Thymus (tissue), 14 donors: ENCODE data around the gene TLL2. TPM values are rescaled to one million over a fixed set of nuclear protein-coding genes. Genes with fewer than 3 reads are reported as not detected.
A peak's percentile ranks its signal among the peaks of the same experiment; 100 is the strongest.
"Not testable (repeated sequence)": the region's sequence is repeated elsewhere in the genome, so short reads cannot be mapped to it uniquely, and the experiment has no call there.

Experiments used
- DNase-seq, 9 donors: peaks; one replicate each; pipeline ENCODE4 v3.0.0-alpha.2; 2013; ENCODE audit warnings: low spot score in 9 of 9, low read depth in 6 of 9, missing footprints in 1 of 9
- H3K27ac ChIP-seq, 2 donors: one replicate each; pipeline ENCODE4 v1.5.1; 2013; ENCODE audit warnings: control low read depth in 1 of 2, low read depth in 1 of 2, low read length in 1 of 2, mild to moderate bottlenecking in 1 of 2, moderate library complexity in 1 of 2
- H3K27me3 ChIP-seq, 2 donors: one replicate each; pipeline ENCODE4 v1.5.1; 2013; ENCODE audit warnings: low read length in 1 of 2; ENCODE audit not compliant: control insufficient read depth in 2 of 2, insufficient read depth in 1 of 2
- H3K36me3 ChIP-seq, 2 donors: one replicate each; pipeline ENCODE4 v1.5.1; 2013; ENCODE audit warnings: low read length in 1 of 2, mild to moderate bottlenecking in 1 of 2, moderate library complexity in 1 of 2; ENCODE audit not compliant: control insufficient read depth in 2 of 2, insufficient read depth in 2 of 2
- H3K4me1 ChIP-seq, 2 donors: one replicate each; pipeline ENCODE4 v1.5.1; 2013; ENCODE audit warnings: low read length in 2 of 2; ENCODE audit not compliant: control insufficient read depth in 2 of 2, insufficient read depth in 2 of 2
- H3K4me3 ChIP-seq, 2 donors: one replicate each; pipeline ENCODE4 v1.5.1; 2013; ENCODE audit warnings: low read length in 2 of 2, control low read depth in 1 of 2, mild to moderate bottlenecking in 1 of 2
- H3K9me3 ChIP-seq, 2 donors: one replicate each; pipeline ENCODE4 v1.5.1; 2013; ENCODE audit warnings: low read length in 1 of 2, mild to moderate bottlenecking in 1 of 2; ENCODE audit not compliant: control insufficient read depth in 2 of 2, insufficient read depth in 1 of 2
- WGBS: extraction: QIAGEN DNeasy Blood & Tissue Kit; methylation state at CpG from one replicate; pipeline ENCODE4 v1.1.7; 2013; 5-methylcytosine and 5-hydroxymethylcytosine counted together
- long read RNA-seq, 10 donors: transcript quantifications; one replicate each; lab custom pipeline, GENCODE V29; 2026
- polyA plus RNA-seq: library from polyadenylated mRNA; stranded (reverse); fragments of 200-250 nt; gene quantifications from one replicate; pipeline ENCODE4 v1.2.3, GENCODE V29; 2013
- total RNA-seq: library from RNA; stranded (reverse); fragments of 120-200 nt; gene quantifications from one replicate; pipeline ENCODE4 v1.2.4, GENCODE V29; 2013
- donor health status: healthy.

The TLL2 gene
- total RNA-seq (0.05 TPM), polyA plus RNA-seq (0.23 TPM)
- long read RNA-seq, donor 1, result 0 reads
- long read RNA-seq, donor 2, result 0 reads
- long read RNA-seq, donor 3, result 0 reads
- long read RNA-seq, donor 4, result 0 reads
- long read RNA-seq, donor 5, result 0 reads
- long read RNA-seq, donor 6, result 0 reads
- long read RNA-seq, donor 7, result 0 reads
- long read RNA-seq, donor 8, result 0 reads
- long read RNA-seq, donor 9, result 0 reads
- long read RNA-seq, donor 10, result 0 reads

DNA sequence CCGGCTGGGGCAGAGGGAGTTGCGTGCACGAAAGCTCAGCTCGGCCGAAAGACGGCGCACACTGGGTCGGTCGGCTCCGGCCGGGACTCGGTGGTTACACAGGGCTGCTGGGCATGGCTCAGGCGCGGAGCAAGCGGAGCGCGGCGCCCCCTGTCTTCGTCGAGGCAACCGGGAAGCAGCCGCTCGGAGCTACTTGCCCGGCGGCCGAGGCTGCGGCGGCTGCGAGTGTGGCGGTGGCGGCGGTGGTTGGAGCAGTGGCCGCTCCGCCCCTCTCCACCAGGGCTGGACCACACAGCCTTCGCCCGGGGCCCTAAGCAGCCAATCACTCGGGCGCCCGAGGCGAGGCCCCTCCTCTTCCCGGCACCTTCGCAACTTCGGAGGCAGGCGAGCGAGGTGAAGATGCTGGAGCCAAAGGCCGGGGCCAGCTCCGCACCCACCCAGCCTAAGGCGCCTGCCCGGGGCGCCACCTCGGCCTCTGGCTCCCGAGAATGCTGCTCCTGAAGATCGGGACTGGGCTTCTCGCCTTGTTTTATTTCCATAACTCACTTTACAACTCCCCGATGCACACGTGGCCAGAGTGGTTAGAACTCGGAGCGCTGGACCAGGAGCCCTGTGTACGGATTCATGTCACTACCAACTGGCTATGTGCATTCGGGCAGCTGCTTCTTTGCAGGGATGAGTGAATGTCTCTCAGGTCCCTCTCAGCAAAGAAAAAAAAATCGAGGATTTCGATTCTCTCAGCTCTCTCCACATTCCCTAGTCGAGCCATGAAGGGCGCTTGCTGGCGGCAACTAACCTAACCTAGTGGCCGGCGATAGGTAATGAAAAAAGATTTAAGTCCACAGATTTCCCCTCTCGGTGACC is at the start of gene TLL2:
TLL2 (minus strand) TSS at position 229 of the 864 bp plus-strand sequence. CDS start 241 bp downstream, outside the sequence.
- H3K4me3 ChIP-seq, result peak within 1 kb of the TSS; percentile 38 to 51
- H3K9me3 ChIP-seq, result peaks cover 0 to 19% of the 10 kb centered on the region in 2 donors
- peaks cover 12 to 22% of the 10 kb centered on the region in 2 donors for H3K4me1 ChIP-seq
- no peaks in the 10 kb centered on the region for H3K36me3 ChIP-seq
- DNase-seq, result peak in 5 of 9 donors; percentile 21 to 58 (median 38)
- H3K27ac ChIP-seq, result no peak within 1 kb of the TSS
- H3K27me3 ChIP-seq, result peaks cover 43 to 70% of the 10 kb centered on the region in 2 donors
- WGBS, result 3% methylated on average over 68 of the region's 68 CpGs

DNA sequence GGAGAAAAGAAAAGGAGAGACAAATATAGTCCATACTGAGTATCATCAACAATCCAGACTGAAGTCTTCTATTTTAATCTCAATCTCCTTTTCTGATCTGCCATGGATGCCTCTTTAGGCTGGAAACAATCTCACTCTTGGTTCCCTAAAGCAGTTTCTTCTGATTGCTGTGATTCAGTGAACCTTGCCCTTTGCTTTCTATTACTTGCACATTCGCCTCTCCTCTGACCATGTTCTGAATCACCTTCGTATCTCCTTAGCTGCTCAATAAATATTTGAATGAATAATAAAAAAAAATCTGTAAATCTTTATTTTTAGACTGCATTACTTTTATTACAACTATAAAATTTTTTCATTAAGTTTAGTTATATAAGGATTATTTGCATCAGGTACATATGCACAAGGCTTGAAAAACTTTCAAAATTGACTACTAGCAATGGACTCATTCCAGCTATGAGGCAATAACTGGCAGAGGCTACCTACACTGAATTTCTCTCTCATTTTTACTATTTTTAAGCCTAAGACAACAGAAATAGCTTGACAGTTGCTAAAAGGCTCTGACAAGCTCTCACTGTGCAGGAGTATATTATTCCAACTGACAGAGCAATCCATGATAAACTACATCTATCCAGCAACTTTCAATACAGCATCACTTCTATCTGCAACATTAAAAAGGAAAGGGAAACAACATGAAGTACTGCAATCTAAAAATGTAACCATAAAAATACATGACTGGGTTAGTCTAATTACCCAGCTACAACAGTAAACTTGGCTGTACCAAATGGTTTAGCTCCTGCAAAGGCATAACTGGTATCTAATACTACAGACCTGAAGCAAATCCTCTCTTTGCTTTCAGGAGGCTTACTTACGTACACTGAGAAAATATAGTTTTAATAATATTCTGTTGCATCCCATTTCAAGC is 47.5 kb upstream of the TLL2 start:
- WGBS, result 97% methylated on average over 3 of the region's 3 CpGs
- Histone ChIP-seq H3K27ac (no peak overlapping the region), H3K9me3 (no peaks in the 10 kb centered on the region), H3K4me1 (no peaks in the 10 kb centered on the region), H3K36me3 (peaks cover 29 to 67% of the 10 kb centered on the region in 2 donors), H3K27me3 (no peaks in the 10 kb centered on the region), H3K4me3 (no peak overlapping the region)
- DNase-seq, result no peak

DNA sequence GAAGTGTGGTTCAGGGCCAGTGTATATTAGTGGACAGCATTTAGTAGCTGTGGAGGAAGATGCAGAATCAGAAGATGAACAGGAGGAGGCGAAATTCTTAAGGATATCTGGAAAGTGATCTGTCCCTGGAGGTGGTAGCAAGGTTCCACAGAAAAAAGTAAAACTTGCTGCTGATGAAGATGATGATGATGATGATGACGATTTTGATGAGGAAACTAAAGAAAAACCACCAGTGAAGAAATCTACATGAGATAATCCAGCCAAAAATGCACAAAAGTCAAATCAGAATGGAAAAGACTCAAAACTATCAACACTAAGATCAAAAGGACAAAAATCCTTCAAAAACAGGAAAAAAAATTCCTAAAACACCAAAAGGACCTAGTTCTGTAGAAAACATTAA is 46.8 kb upstream of the TLL2 start:
- no peak for DNase-seq
- Histone ChIP-seq H3K36me3 (peaks cover 29 to 67% of the 10 kb centered on the region in 2 donors), H3K4me3 (no peak overlapping the region), H3K27me3 (no peaks in the 10 kb centered on the region), H3K4me1 (no peaks in the 10 kb centered on the region), H3K9me3 (no peaks in the 10 kb centered on the region), H3K27ac (no peak overlapping the region)
- 97% methylated on average over 2 of the region's 2 CpGs for WGBS

DNA sequence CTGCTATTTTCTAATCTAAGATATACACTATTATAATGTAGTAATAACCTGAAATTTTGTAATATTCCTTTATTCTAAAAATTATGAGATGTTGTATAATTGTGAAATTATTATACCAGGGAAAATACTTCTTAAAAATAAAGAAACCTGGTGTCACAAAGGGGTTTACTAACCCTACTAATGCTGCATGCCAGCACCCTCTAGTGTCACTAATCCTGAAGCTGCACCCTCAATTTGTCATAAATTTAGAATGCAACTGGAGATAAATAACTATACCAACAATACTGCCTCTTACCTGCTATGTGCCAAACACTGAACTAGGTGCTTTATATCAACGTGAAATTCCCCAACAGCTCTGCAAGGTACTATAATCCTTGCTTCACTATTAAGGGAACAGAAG is 42.3 kb upstream of the TLL2 start:
- Histone ChIP-seq H3K27ac (no peak overlapping the region), H3K9me3 (no peaks in the 10 kb centered on the region), H3K27me3 (no peaks in the 10 kb centered on the region), H3K4me3 (no peak overlapping the region), H3K4me1 (no peaks in the 10 kb centered on the region), H3K36me3 (peaks cover 19 to 73% of the 10 kb centered on the region in 2 donors)
- WGBS, result 97% methylated on average over 1 of the region's 1 CpG
- peak in 3 of 9 donors; percentile 1 to 10 (median 4) for DNase-seq

DNA sequence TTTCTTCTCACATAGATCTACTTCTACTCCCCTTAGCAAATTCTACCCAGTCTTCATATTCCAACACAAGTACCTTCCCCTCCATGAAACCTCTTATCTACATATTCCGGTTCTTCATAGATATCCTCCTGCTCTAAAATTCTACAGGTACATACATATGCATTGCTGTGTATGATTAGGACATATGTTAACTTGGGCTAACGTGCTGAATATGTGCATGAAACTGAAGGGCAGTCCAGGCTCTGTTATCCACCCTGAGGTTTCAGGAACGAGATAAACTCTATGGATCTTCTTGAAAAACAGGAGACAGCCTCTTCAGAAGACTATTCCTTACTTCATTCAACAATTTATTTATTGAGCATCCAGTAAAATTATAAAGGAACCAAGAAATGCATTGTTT is 41.6 kb upstream of the TLL2 start:
- no peaks in the 10 kb centered on the region for H3K27me3 ChIP-seq
- H3K9me3 ChIP-seq, result no peaks in the 10 kb centered on the region
- H3K4me3 ChIP-seq, result no peak overlapping the region
- WGBS, result 98% methylated on average over 3 of the region's 3 CpGs
- no peaks in the 10 kb centered on the region for H3K4me1 ChIP-seq
- no peak overlapping the region for H3K27ac ChIP-seq
- no peak for DNase-seq
- peaks cover 18 to 69% of the 10 kb centered on the region in 2 donors for H3K36me3 ChIP-seq

DNA sequence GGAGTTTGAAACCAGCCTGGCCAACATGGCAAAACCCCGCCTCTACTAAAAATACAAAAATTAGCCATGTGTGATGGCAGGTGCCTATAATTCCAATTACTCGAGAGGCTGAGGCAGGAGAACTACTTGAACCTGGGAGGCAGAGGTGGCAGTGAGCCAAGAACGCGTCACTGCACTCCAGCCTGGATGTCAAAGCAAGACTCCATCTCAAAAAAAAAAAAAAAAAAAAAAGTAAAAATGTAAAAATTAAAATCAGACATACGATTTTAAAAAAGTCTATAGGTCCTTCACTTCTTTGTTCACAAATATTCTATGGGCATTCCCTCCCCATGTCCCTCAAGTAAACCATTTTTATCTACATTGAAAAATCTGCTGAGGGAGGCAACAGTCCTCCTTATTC is 34.9 kb upstream of the TLL2 start:
- Histone ChIP-seq H3K4me1 (no peaks in the 10 kb centered on the region), H3K36me3 (peaks cover 19 to 76% of the 10 kb centered on the region in 2 donors), H3K4me3 (no peak overlapping the region), H3K27me3 (no peaks in the 10 kb centered on the region), H3K9me3 (no peaks in the 10 kb centered on the region), H3K27ac (no peak overlapping the region)
- 96% methylated on average over 5 of the region's 5 CpGs for WGBS
- no peak for DNase-seq

DNA sequence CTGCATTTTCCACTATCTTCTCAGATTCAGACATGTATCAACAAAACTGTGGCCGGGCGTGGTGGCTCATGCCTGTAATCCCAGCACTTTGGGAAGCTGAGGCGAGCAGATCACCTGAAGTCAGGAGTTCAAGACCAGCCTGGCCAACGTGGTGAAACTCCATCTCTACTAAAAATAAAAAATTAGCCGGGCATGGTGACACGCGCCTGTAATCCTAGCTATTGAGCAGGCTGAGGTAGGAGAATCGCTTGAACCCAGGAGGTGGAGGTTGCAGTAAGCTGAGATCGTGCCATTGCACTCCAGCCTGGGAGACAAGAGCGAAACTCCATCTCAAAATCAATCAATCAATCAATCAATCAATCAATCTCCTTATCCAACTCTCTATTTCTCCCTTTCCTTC is 31.8 kb upstream of the TLL2 start:
- peaks cover 23 to 71% of the 10 kb centered on the region in 2 donors for H3K36me3 ChIP-seq
- H3K27ac ChIP-seq, H3K4me1 ChIP-seq, DNase-seq, H3K4me3 ChIP-seq, H3K9me3 ChIP-seq, H3K27me3 ChIP-seq: not testable (repeated sequence)
- 98% methylated on average over 10 of the region's 10 CpGs for WGBS

DNA sequence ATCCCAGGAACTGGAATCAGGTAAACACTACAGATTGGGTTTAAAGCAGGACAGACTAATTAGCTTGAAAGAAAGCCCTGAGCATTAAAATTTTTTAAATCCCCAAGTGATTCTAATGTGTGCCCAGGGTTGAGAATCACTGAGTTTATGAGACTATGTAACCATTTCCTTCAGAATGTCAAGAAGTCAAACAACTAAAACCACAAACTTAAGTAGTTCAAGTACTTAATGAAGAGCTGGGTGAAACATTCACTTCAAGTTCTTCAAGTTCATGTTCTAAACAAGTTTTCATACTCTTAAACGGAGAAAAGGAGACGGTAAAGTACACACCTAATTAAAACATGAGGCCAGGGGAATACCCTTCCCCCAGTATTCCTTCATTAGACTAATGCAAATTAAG is 28.2 kb upstream of the TLL2 start:
- no peaks in the 10 kb centered on the region for H3K9me3 ChIP-seq
- no peak overlapping the region for H3K27ac ChIP-seq
- H3K4me3 ChIP-seq, result no peak overlapping the region
- peaks cover 11 to 62% of the 10 kb centered on the region in 2 donors for H3K36me3 ChIP-seq
- no peaks in the 10 kb centered on the region for H3K4me1 ChIP-seq
- DNase-seq, result no peak
- WGBS, result 99% methylated on average over 2 of the region's 2 CpGs
- H3K27me3 ChIP-seq, result no peaks in the 10 kb centered on the region
